K562 (cell line): ENCODE measurements around the gene NPHP1. TPM values are rescaled to one million over a fixed set of nuclear protein-coding genes. Genes with fewer than 3 reads are reported as not detected.

Source experiments
- DNMT1 ChIP-seq: fragments of 450-650 bp; IDR thresholded peaks from 2 replicates; pipeline ENCODE4 v1.6.1; 2016; ENCODE audit warnings: antibody characterized with exemption, mild to moderate bottlenecking
- FOXM1 ChIP-seq, 2 experiments: fragments of 450-650 bp in 1 of 2; sonication (generic) in 1 of 2; formaldehyde crosslinking in 1 of 2; IDR thresholded peaks; 2 replicates each; pipeline versions ENCODE4 v1.6.1 to v1.9.0; 2017 to 2022; ENCODE audit warnings: low read depth in 2 of 2, mild to moderate bottlenecking in 2 of 2, missing genetic modification reagents in 1 of 2, moderate library complexity in 1 of 2
- KLF1 ChIP-seq: fragments of 450-650 bp; IDR thresholded peaks from 2 replicates; pipeline ENCODE4 v1.6.1; 2016; ENCODE audit warnings: missing genetic modification characterization, missing compliant biosample characterization
- RBM34 ChIP-seq: fragments of 200-400 bp; formaldehyde crosslinking; IDR thresholded peaks from 2 replicates; pipeline ENCODE4 v1.6.1; 2018; ENCODE audit warnings: low read length, borderline replicate concordance; ENCODE audit not compliant: insufficient read depth
- RBM39 ChIP-seq: fragments of 200-400 bp; formaldehyde crosslinking; optimal IDR thresholded peaks from 2 replicates; pipeline ENCODE3; 2018; ENCODE audit warnings: low read depth, low read length
- RFX7 ChIP-seq: fragments of 250-450 bp; sonication (Bioruptor Pico); IDR thresholded peaks from 2 replicates; pipeline ENCODE4 v1.5.1; 2021; ENCODE audit warnings: mild to moderate bottlenecking
- SLC30A9 ChIP-seq: fragments of 250-450 bp; sonication (Bioruptor Pico); IDR thresholded peaks from 2 replicates; pipeline ENCODE4 v1.8.0; 2022; ENCODE audit warnings: mild to moderate bottlenecking, moderate library complexity
- SREBF2 ChIP-seq: sonication (generic); formaldehyde crosslinking; IDR thresholded peaks from 2 replicates; pipeline ENCODE4 v1.4.0; 2020; ENCODE audit warnings: mild to moderate bottlenecking, missing genetic modification reagents
- ZNF384 ChIP-seq: IDR thresholded peaks from 2 replicates; pipeline ENCODE4 v1.6.1; 2012; ENCODE audit warnings: low read depth, low read length, improper control_type of control experiment
- polyA plus RNA-seq, 8 experiments: library from polyadenylated mRNA; depleted of rRNA in 4 of 8; stranded (reverse) in 5 of 8; unstranded in 3 of 8; fragments of >200 nt; fragmentation: Nextera tagmentation in 2 of 8; fragmentation: Illumina TruSeq in 1 of 8; extraction: Ambion mirVana in 2 of 8; extraction: Trizol in 1 of 8; gene quantifications; 2 replicates each; pipeline versions ENCODE4 v1.2.1 to v1.2.3, GENCODE V29; 2011 to 2014; ENCODE audit warnings: inconsistent platforms in 1 of 8, missing spikeins in 1 of 8
- total RNA-seq, 7 experiments: library from RNA; depleted of rRNA in 6 of 7; stranded (reverse); fragments of >200 nt in 6 of 7; fragmentation: Illumina TruSeq in 2 of 7; extraction: Trizol in 2 of 7; gene quantifications; 2 replicates each; pipeline versions ENCODE4 v1.2.1 to v1.2.3, GENCODE V29; 2011 to 2021; ENCODE audit warnings: low replicate concordance in 1 of 7
- TF ChIP-seq, protein P1 (sequence below): fragments of 150-350 bp; conservative IDR thresholded peaks from 2 replicates; pipeline ENCODE4 v1.6.1; 2014; ENCODE audit warnings: low read length
- TF ChIP-seq, protein P2 (sequence below): fragments of 250-450 bp; sonication (Bioruptor Pico); IDR thresholded peaks from 2 replicates; pipeline ENCODE4 v1.5.1; 2021; ENCODE audit warnings: mild to moderate bottlenecking
- TF ChIP-seq, protein P3 (sequence below), 2 experiments: fragments of 450-650 bp in 1 of 2; sonication (generic) in 1 of 2; formaldehyde crosslinking in 1 of 2; IDR thresholded peaks in 1 of 2; conservative IDR thresholded peaks in 1 of 2; 2 replicates each; pipeline versions ENCODE4 v1.6.1 to v1.8.1; 2016 to 2023; ENCODE audit warnings: mild to moderate bottlenecking in 2 of 2, moderate library complexity in 2 of 2, inconsistent platforms in 1 of 2, missing genetic modification reagents in 1 of 2

NPHP1 gene
- total and polyA plus RNA-seq, 9 of the 15 experiments (the other 6 are each of a cell fraction or from before 2014, with no cell fraction given), result 0.11 to 0.32 (median 0.20) TPM; not detected in 5

DNA sequence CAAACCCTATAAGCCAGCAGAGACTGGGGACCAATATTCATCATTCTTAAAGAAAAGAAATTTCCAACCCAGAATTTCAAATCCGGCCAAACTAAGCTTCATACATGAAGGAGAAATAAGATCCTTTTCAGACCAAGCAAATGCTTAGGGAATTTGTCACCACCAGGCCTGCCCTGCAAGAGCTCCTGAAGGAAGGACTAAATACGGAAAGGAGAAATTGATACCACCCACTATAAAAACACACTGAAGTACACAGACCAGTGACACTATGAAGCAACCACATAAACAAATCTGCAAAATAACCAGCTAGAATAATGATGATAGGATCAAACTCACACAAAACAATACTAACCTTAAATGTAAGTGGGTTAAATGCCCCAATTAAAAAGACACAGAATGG lies 22.4 kb downstream of the NPHP1 start (continued):
- no peak for TF ChIP-seq DNMT1
- TF ChIP-seq ZNF384, result no peak
- TF ChIP-seq FOXM1 (IDR thresholded peaks at IDR 0.05; ENCODE audit: low read depth), result no peak
- TF ChIP-seq FOXM1 (CRISPR knock-in tag; IDR thresholded peaks at IDR 0.05; ENCODE audit: low read depth), result no peak
- TF ChIP-seq, protein P1, sequence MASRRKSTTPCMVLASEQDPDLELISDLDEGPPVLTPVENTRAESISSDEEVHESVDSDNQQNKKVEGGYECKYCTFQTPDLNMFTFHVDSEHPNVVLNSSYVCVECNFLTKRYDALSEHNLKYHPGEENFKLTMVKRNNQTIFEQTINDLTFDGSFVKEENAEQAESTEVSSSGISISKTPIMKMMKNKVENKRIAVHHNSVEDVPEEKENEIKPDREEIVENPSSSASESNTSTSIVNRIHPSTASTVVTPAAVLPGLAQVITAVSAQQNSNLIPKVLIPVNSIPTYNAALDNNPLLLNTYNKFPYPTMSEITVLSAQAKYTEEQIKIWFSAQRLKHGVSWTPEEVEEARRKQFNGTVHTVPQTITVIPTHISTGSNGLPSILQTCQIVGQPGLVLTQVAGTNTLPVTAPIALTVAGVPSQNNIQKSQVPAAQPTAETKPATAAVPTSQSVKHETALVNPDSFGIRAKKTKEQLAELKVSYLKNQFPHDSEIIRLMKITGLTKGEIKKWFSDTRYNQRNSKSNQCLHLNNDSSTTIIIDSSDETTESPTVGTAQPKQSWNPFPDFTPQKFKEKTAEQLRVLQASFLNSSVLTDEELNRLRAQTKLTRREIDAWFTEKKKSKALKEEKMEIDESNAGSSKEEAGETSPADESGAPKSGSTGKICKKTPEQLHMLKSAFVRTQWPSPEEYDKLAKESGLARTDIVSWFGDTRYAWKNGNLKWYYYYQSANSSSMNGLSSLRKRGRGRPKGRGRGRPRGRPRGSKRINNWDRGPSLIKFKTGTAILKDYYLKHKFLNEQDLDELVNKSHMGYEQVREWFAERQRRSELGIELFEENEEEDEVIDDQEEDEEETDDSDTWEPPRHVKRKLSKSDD, result no peak
- no peak for TF ChIP-seq RBM39
- no peak for TF ChIP-seq KLF1 (tag)
- TF ChIP-seq, protein P2, sequence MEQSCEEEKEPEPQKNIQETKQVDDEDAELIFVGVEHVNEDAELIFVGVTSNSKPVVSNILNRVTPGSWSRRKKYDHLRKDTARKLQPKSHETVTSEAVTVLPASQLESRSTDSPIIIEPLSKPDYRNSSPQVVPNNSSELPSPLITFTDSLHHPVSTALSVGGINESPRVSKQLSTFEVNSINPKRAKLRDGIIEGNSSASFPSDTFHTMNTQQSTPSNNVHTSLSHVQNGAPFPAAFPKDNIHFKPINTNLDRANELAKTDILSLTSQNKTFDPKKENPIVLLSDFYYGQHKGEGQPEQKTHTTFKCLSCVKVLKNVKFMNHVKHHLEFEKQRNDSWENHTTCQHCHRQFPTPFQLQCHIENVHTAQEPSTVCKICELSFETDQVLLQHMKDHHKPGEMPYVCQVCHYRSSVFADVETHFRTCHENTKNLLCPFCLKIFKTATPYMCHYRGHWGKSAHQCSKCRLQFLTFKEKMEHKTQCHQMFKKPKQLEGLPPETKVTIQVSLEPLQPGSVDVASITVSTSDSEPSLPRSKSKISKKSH (CRISPR knock-in tag), result no peak
- no peak for TF ChIP-seq RBM34
- no peak for TF ChIP-seq SLC30A9
- TF ChIP-seq, protein P3, sequence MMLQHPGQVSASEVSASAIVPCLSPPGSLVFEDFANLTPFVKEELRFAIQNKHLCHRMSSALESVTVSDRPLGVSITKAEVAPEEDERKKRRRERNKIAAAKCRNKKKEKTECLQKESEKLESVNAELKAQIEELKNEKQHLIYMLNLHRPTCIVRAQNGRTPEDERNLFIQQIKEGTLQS (IDR thresholded peaks at IDR 0.05), result no peak
- TF ChIP-seq, protein P3 (CRISPR knock-in tag; conservative IDR thresholded peaks at IDR 0.05), result no peak
- no peak for TF ChIP-seq SREBF2 (CRISPR knock-in tag)
- TF ChIP-seq RFX7 (CRISPR knock-in tag), result no peak
